Measurements from ENCODE around the gene NCOA5.

DNA sequence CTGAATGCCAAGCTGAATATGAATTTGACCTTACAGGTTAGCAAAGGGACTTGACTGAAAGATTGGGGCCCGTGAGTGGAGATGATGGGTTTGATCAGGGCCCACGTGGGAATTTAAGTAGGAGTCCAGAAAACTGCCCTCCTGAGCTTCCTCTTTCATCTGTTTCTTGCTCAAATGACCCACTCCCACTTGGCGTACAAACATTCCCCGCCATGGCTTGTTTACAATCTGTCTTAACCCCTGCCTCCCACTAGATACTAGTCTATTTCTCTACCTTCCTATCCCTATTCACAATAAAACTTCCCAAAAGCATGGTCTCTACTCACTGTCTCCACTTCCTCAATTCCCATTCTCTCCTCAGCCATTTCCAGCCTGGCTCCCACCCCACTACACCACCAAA lies 71.7 kb downstream of the NCOA5 start:
- TF ChIP-seq ZFP36 (IDR thresholded peaks at IDR 0.05; ENCODE audit: low read depth, low read length, partially characterized antibody) (no peak), ZBTB7A (IDR thresholded peaks at IDR 0.05; ENCODE audit: borderline replicate concordance, control insufficient read depth, low read depth, low read length) (no peak), ZNF830 (CRISPR knock-in tag; IDR thresholded peaks at IDR 0.05) (no peak)
- TF ChIP-seq, protein P1, sequence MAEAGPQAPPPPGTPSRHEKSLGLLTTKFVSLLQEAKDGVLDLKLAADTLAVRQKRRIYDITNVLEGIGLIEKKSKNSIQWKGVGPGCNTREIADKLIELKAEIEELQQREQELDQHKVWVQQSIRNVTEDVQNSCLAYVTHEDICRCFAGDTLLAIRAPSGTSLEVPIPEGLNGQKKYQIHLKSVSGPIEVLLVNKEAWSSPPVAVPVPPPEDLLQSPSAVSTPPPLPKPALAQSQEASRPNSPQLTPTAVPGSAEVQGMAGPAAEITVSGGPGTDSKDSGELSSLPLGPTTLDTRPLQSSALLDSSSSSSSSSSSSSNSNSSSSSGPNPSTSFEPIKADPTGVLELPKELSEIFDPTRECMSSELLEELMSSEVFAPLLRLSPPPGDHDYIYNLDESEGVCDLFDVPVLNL (CRISPR knock-in tag; IDR thresholded peaks at IDR 0.05; ENCODE audit: low read depth) = no peak
